HL-60 (cell line): ENCODE data around the gene MICALL2.

Experiments used
- DNase-seq, 2 experiments: peaks; one replicate each; pipeline ENCODE4 v3.0.0-alpha.2; 2010 to 2020; ENCODE audit warnings: low read depth in 1 of 2, low spot score in 1 of 2
- H3K27ac ChIP-seq: fragments of 250-450 bp; sonication (Bioruptor Pico); replicated peaks from 2 replicates; pipeline ENCODE4 v1.5.1; 2020; ENCODE audit warnings: mild to moderate bottlenecking, moderate library complexity
- H3K27me3 ChIP-seq: fragments of 250-450 bp; sonication (Bioruptor Pico); 2 replicates; pipeline ENCODE4 v1.5.1; 2021; ENCODE audit warnings: mild to moderate bottlenecking, moderate library complexity; ENCODE audit not compliant: insufficient read depth, poor library complexity, severe bottlenecking
- H3K4me3 ChIP-seq: replicated peaks from 2 replicates; pipeline ENCODE4 v1.5.1; 2011; ENCODE audit warnings: mild to moderate bottlenecking, control low read depth, low read length; ENCODE audit not compliant: insufficient read depth
- GABPA ChIP-seq: IDR thresholded peaks from 2 replicates; pipeline ENCODE4 v1.6.1; 2012; ENCODE audit warnings: low read depth
- POLR2AphosphoS5 ChIP-seq: IDR thresholded peaks from 2 replicates; pipeline ENCODE4 v1.6.1; 2012; ENCODE audit warnings: low read depth
- SPI1 ChIP-seq: IDR thresholded peaks from 2 replicates; pipeline ENCODE4 v1.6.1; 2012; ENCODE audit warnings: low read depth, mild to moderate bottlenecking, borderline replicate concordance
- TF ChIP-seq, protein P1 (sequence below): IDR thresholded peaks from one replicate; pipeline ENCODE4 v1.5.1; 2011; ENCODE audit warnings: low read length, control low read depth, inconsistent platforms; ENCODE audit not compliant: insufficient read depth
- TF ChIP-seq, protein P2 (sequence below): IDR thresholded peaks from 2 replicates; pipeline ENCODE4 v1.6.1; 2012; ENCODE audit warnings: low read depth; ENCODE audit not compliant: insufficient replicate concordance

MICALL2 gene

DNA sequence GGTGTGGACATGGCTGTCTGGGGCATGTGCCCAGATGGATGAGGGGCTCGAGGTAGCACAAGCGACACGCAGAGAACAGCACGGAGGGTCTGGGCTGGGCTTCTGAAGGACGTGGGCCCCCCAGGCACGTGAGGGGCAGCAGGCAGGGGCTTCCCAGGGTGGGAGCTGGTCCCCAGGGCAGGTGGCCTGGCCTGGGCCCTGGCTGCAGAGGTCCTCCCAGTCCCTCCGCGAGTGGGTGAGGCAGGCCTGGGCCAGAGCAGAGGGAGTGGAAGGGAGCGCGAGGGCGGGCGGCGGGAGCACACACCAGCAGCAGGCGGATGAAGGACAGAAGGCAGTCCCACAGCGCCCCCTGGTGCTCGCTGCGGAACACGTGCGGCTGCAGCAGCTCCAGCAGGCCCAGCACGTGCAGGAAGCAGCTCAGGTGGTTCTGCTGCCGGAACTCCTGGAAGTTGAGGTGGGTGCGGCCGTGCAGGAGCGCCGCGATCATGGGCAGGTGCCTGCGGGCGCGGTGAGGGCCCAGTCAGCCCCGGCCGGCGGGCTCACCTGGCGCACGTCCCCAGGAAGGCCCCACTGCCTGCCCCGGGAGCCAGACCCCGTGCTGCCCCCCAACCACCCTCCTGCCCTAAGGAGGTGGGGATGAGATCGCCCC is 14.7 kb upstream of the MICALL2 start:
- H3K27ac ChIP-seq = no peak overlapping the region; the same call in none of the 2 replicates
- TF ChIP-seq, protein P1, sequence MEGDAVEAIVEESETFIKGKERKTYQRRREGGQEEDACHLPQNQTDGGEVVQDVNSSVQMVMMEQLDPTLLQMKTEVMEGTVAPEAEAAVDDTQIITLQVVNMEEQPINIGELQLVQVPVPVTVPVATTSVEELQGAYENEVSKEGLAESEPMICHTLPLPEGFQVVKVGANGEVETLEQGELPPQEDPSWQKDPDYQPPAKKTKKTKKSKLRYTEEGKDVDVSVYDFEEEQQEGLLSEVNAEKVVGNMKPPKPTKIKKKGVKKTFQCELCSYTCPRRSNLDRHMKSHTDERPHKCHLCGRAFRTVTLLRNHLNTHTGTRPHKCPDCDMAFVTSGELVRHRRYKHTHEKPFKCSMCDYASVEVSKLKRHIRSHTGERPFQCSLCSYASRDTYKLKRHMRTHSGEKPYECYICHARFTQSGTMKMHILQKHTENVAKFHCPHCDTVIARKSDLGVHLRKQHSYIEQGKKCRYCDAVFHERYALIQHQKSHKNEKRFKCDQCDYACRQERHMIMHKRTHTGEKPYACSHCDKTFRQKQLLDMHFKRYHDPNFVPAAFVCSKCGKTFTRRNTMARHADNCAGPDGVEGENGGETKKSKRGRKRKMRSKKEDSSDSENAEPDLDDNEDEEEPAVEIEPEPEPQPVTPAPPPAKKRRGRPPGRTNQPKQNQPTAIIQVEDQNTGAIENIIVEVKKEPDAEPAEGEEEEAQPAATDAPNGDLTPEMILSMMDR = peak; percentile 66
- TF ChIP-seq GABPA = no peak
- TF ChIP-seq, protein P2, sequence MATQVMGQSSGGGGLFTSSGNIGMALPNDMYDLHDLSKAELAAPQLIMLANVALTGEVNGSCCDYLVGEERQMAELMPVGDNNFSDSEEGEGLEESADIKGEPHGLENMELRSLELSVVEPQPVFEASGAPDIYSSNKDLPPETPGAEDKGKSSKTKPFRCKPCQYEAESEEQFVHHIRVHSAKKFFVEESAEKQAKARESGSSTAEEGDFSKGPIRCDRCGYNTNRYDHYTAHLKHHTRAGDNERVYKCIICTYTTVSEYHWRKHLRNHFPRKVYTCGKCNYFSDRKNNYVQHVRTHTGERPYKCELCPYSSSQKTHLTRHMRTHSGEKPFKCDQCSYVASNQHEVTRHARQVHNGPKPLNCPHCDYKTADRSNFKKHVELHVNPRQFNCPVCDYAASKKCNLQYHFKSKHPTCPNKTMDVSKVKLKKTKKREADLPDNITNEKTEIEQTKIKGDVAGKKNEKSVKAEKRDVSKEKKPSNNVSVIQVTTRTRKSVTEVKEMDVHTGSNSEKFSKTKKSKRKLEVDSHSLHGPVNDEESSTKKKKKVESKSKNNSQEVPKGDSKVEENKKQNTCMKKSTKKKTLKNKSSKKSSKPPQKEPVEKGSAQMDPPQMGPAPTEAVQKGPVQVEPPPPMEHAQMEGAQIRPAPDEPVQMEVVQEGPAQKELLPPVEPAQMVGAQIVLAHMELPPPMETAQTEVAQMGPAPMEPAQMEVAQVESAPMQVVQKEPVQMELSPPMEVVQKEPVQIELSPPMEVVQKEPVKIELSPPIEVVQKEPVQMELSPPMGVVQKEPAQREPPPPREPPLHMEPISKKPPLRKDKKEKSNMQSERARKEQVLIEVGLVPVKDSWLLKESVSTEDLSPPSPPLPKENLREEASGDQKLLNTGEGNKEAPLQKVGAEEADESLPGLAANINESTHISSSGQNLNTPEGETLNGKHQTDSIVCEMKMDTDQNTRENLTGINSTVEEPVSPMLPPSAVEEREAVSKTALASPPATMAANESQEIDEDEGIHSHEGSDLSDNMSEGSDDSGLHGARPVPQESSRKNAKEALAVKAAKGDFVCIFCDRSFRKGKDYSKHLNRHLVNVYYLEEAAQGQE = no peak
- peak; percentile 85 to 86 for DNase-seq
- no peaks in the 10 kb centered on the region for H3K27me3 ChIP-seq
- H3K4me3 ChIP-seq = no peak overlapping the region

DNA sequence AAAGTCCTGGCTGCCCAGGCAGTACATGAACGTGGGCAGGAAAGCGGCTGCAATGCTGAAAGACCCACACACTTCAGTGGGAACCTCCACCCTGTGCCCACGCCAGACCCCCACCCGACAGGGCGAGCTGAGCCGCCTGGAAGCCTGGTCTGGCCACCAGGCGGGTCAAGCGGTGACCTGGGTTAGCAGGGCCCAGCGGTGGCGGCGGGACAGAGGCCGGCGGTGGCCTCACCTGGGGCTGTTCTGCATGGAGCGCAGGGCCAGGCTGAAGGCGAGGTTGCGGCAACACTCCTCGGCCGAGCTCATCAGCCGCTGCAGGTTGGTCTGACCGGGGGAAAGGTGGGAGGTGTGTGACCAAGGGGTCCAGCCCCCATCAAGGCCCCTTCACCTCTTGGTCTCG is 11.6 kb upstream of the MICALL2 start:
- DNase-seq = no peak
- TF ChIP-seq, protein P1 = no peak
- H3K27me3 ChIP-seq = no peaks in the 10 kb centered on the region
- H3K27ac ChIP-seq = no peak overlapping the region
- H3K4me3 ChIP-seq = no peak overlapping the region

DNA sequence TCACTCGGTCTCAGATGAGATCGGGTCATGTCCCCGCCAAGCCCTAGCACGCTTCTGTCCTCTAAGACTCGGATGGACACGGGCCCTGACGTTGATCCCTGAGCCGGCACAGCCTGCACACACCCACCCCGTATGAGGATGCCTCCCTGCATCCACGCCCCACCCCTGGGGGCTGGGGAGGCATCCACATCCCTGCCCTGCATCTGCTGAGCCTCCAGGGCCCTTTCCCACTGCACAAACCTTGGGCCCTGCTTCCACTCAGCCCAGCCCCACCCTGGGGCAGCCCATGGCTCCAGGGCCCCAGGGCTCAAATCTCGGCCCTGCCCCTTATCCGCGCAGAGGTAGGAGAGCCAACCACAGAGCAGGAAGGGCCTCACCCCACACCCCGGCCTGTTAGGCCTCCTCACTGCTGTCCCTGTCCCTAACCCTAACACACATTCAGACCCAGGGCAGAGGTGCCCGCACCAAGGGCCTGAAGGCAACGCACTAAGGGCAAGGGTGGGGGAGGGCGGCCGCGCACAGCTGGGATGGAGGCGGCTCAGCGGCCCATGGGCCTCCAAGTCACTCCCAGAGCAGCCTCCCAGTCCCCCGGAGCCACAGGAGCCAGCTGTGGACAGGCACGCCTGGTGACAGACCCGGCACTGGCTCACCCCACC is 9.5 kb upstream of the MICALL2 start:
- TF ChIP-seq GABPA (no peak), POLR2AphosphoS5 (no peak)
- TF ChIP-seq, protein P2 = no peak
- Histone ChIP-seq H3K27ac (no peak overlapping the region), H3K4me3 (no peak overlapping the region), H3K27me3 (no peaks in the 10 kb centered on the region)
- no peak for DNase-seq

DNA sequence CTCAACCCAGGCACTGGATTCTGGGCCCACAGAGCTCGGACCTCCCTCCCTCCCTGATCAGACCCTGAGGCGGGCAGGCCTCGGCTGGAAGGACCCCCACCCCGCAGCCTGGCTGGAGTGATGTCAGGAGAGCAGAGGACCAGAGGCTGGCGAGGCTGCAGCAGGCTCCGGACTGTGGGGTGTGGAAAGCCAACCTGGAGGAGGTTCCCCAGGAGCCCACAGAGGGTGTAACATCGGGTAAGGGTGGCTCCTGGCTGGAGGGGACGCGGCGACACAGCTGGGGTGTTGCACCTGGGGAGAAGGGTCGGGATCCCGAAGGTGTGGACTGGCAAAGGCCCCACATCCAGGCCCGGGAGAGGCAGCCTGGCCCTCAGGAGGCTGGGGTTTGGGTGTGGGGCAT is 8.9 kb upstream of the MICALL2 start:
- no peak overlapping the region for H3K4me3 ChIP-seq
- H3K27me3 ChIP-seq = no peaks in the 10 kb centered on the region
- no peak for TF ChIP-seq SPI1
- no peak for TF ChIP-seq POLR2AphosphoS5
- no peak for TF ChIP-seq GABPA
- TF ChIP-seq, protein P2 = no peak
- TF ChIP-seq, protein P1 = no peak
- no peak overlapping the region for H3K27ac ChIP-seq
- no peak for DNase-seq
